PC-3 (cell line): ENCODE data around the gene MLN.

Experiments used
- CTCF ChIP-seq: fragments of 300-600 bp; sonication (generic); conservative IDR thresholded peaks from 2 replicates; pipeline ENCODE4 v1.5.1; 2017; ENCODE audit warnings: antibody characterized with exemption, low read depth, mild to moderate bottlenecking, low read length
- EZH2 ChIP-seq: fragments of 300-600 bp; sonication (generic); IDR thresholded peaks from one replicate; pipeline ENCODE4 v1.6.1; 2017; ENCODE audit warnings: antibody characterized with exemption, mild to moderate bottlenecking, low read length; ENCODE audit not compliant: unreplicated experiment
- EZH2phosphoT487 ChIP-seq: fragments of 300-600 bp; sonication (generic); IDR thresholded peaks from 2 replicates; pipeline ENCODE4 v1.6.1; 2018; ENCODE audit warnings: mild to moderate bottlenecking, antibody characterized with exemption, low read length, borderline replicate concordance

- TF ChIP-seq EZH2 (no peak), CTCF (no peak), EZH2phosphoT487 (no peak)
Measured at GRCh38 chr6:33748841-33749240, 55.0 kb downstream of the MLN start.
